ENCODE data around the gene SPG7. TPM values are rescaled to one million over a fixed set of nuclear protein-coding genes. Genes with fewer than 3 reads are reported as not detected.

The SPG7 gene
- polyA plus RNA-seq, 1 donor, result 135 TPM

DNA sequence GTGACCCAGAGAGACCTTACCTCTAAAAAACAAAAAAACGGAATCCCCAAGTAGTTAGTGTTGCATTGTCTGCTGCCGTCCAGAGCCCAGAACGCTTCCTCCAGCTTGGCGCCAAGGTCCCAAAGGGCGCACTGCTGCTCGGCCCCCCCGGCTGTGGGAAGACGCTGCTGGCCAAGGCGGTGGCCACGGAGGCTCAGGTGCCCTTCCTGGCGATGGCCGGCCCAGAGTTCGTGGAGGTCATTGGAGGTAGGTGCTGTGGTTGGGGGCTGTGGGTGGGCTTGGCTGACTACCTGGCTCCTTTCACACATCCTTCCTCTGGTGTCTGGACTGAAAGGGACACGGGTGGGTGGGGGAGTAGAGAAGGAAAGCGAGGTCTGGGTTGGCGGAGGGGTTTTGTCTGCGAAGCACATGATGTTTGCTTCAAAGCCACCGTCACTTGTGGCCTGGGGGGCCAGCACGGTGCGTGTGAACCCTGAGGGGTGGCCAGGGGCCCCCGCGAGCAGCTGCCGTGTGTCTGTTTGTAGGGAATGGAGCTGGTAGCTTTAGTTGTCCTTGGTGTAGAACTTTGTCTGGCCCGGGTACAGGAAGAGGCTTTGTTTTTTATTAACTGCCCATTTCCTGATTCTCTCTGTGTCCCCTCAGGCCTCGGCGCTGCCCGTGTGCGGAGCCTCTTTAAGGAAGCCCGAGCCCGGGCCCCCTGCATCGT is 23.8 kb downstream of the SPG7 start:
- no peak overlapping the region for H3K27ac ChIP-seq (ENCODE audit: low read length)
- H3K27me3 ChIP-seq (ENCODE audit: control insufficient read depth, insufficient read depth, low read length), result no peaks in the 10 kb centered on the region
- WGBS (ENCODE audit: insufficient coverage, low lambda C conversion rate), result 93% methylated on average over 3 of the region's 31 CpGs
- no peaks in the 10 kb centered on the region for H3K4me1 ChIP-seq (ENCODE audit: control insufficient read depth, insufficient read depth, low read length)
- H3K9me3 ChIP-seq (ENCODE audit: control insufficient read depth, low read depth, low read length), result no peaks in the 10 kb centered on the region
- H3K36me3 ChIP-seq (ENCODE audit: control insufficient read depth, insufficient read depth, low read length), result peaks cover 84% of the 10 kb centered on the region
- DNase-seq, result no peak
- H3K4me3 ChIP-seq (ENCODE audit: low read length), result no peak overlapping the region

DNA sequence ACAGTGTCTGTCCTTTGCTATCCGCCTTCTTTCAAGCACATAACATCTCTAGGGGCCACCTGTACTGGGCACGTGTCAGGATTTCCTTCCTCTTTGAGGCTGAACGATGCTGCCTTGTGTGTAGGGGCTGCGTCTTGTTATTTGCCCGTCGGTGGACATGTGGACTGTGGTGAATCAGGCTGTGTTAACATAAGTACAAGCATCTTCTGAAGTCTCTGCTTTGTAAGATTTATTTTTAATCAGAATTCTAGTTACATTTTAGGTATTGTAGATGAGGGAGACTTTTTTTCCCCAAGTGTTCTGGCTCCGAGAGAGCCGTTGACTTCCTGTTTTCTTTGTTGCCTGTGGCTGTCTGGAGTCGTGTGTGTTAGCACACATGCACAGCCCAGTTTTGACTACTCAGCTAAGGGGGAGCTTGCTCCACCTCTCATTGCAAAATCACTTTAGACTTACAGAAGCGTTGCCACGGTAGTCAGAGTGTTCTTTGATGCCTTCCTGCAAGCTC is 26.1 kb downstream of the SPG7 start:
- H3K4me1 ChIP-seq (ENCODE audit: control insufficient read depth, insufficient read depth, low read length), result no peaks in the 10 kb centered on the region
- DNase-seq, result no peak
- no peak overlapping the region for H3K4me3 ChIP-seq (ENCODE audit: low read length)
- peaks cover 85% of the 10 kb centered on the region for H3K36me3 ChIP-seq (ENCODE audit: control insufficient read depth, insufficient read depth, low read length)
- no CpG with 5 or more reads among the region's 11 CpGs for WGBS (ENCODE audit: insufficient coverage, low lambda C conversion rate)
- H3K27me3 ChIP-seq (ENCODE audit: control insufficient read depth, insufficient read depth, low read length), result no peaks in the 10 kb centered on the region
- no peak overlapping the region for H3K27ac ChIP-seq (ENCODE audit: low read length)
- H3K9me3 ChIP-seq (ENCODE audit: control insufficient read depth, low read depth, low read length), result no peaks in the 10 kb centered on the region

DNA sequence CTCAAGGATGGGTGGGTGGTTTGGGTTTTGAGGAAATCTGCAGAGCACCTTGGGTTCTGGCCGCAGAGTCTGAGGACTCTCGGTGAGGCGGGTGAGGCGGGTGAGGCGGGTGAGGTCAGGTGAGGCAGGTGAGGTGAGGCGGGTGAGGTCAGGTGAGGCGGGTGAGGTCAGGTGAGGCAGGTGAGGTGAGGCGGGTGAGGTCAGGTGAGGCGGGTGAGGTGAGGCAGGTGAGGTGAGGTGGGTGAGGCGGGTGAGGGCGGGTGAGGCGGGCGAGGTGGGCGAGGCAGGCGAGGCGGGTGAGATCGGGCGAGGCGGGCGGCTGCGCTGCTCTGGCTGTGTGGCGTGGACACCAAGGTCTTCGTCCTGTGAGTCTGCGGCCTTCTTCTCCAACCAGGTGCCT is 28.2 kb downstream of the SPG7 start:
- H3K9me3 ChIP-seq (ENCODE audit: control insufficient read depth, low read depth, low read length), result no peaks in the 10 kb centered on the region
- no peaks in the 10 kb centered on the region for H3K4me1 ChIP-seq (ENCODE audit: control insufficient read depth, insufficient read depth, low read length)
- peaks cover 79% of the 10 kb centered on the region for H3K36me3 ChIP-seq (ENCODE audit: control insufficient read depth, insufficient read depth, low read length)
- no peak overlapping the region for H3K4me3 ChIP-seq (ENCODE audit: low read length)
- no CpG with 5 or more reads among the region's 24 CpGs for WGBS (ENCODE audit: insufficient coverage, low lambda C conversion rate)
- DNase-seq, result no peak
- H3K27ac ChIP-seq (ENCODE audit: low read length), result no peak overlapping the region
- no peaks in the 10 kb centered on the region for H3K27me3 ChIP-seq (ENCODE audit: control insufficient read depth, insufficient read depth, low read length)

DNA sequence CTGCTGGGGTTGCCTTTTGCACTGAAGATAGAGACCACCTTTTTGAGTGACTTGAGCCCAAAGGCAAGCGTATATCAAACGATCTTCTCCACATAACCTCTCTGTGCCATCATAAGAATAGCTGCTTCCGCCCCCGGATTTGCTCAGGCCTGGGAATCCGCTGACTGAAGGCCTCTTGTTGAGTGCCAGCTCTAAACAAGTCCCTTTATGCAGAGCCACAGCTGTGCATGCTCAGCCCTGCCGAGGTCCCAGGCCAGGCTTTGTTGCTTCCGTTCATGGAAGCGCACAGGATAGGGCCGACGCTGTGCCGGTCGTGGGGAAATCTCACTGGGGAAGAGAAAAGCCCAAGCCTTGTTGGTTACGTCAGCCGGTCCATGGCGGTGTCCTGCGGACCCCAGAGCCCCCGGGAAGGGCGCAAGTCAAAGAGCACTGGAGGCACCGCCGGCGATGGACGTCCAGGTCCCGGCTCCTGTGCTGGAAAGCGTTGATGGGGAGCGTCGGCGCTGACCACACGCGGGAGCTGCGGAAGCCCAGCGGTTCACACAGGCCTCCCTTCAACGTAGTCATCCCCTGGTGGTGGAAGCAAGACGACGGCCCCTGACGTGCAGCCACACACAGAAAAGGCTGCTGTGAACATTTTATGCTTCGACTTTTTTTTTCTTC is 28.8 kb downstream of the SPG7 start:
- no peak for DNase-seq
- Histone ChIP-seq H3K27me3 (ENCODE audit: control insufficient read depth, insufficient read depth, low read length) (no peaks in the 10 kb centered on the region), H3K9me3 (ENCODE audit: control insufficient read depth, low read depth, low read length) (no peaks in the 10 kb centered on the region), H3K4me1 (ENCODE audit: control insufficient read depth, insufficient read depth, low read length) (no peaks in the 10 kb centered on the region), H3K36me3 (ENCODE audit: control insufficient read depth, insufficient read depth, low read length) (peaks cover 79% of the 10 kb centered on the region), H3K27ac (ENCODE audit: low read length) (no peak overlapping the region), H3K4me3 (ENCODE audit: low read length) (no peak overlapping the region)
- no CpG with 5 or more reads among the region's 36 CpGs for WGBS (ENCODE audit: insufficient coverage, low lambda C conversion rate)

DNA sequence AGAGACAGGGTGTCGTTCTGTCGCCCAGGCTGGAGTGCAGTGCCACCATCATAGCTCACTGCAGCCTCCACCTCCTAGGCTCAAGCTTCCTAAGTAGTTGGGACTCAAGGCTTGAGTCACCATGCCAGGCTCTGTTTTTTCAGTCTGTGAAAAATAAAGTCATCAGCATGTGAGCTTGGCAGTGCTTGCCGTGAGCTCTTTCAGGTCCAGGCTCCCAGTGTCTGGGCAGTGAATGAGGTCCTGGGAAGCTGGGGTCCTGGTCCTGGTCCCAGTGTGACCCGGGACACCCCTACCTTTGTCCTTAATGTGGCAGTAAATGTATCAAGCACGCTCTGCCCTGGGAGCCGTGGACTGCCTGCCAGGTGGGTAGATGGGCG is 29.3 kb downstream of the SPG7 start:
- no peak overlapping the region for H3K4me3 ChIP-seq (ENCODE audit: low read length)
- no peak for DNase-seq
- H3K9me3 ChIP-seq (ENCODE audit: control insufficient read depth, low read depth, low read length), result no peaks in the 10 kb centered on the region
- WGBS (ENCODE audit: insufficient coverage, low lambda C conversion rate), result no CpG with 5 or more reads among the region's 7 CpGs
- H3K27me3 ChIP-seq (ENCODE audit: control insufficient read depth, insufficient read depth, low read length), result no peaks in the 10 kb centered on the region
- H3K36me3 ChIP-seq (ENCODE audit: control insufficient read depth, insufficient read depth, low read length), result peaks cover 78% of the 10 kb centered on the region
- H3K27ac ChIP-seq (ENCODE audit: low read length), result no peak overlapping the region
- H3K4me1 ChIP-seq (ENCODE audit: control insufficient read depth, insufficient read depth, low read length), result no peaks in the 10 kb centered on the region

DNA sequence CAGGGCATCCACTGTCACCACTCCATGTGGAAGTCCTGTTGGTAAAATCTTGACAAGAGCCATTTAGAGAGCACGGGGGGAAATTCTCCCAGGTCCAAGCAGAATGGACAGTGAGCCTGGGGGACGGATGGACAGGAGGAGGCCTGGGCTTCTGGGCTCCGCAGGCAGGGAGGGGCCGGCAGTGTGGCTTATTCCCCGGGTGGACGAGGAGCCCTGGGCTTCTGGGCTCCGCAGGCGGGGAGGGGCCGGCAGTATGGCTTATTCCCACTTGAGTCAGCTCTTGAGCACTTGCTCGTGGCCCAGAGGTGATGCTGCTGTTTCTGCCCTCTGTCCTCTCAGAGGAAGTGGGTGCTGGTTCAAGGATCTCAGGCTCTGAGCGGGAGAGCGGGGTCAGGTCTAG is 30.1 kb downstream of the SPG7 start:
- WGBS (ENCODE audit: insufficient coverage, low lambda C conversion rate), result no CpG with 5 or more reads among the region's 12 CpGs

DNA sequence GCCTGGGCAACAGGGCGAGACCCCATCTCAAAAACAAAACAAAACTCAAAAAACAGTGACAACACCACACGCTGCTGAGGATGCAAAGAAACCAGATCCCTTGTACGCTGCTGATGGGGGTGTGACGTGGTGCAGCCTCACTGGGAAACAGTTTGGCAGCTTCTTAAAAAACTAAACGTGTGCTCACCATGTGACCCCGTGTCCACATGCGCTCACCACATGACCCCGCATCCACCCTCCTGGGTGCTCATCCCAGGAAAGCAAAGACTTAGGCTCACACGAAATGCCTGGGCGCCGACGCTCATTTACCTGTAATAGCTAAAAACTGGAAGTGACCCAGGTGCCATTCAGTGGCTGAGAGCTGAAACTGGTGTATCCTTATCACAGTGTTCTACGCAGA is 32.4 kb downstream of the SPG7 start:
- Histone ChIP-seq H3K27ac (ENCODE audit: low read length) (no peak overlapping the region), H3K4me1 (ENCODE audit: control insufficient read depth, insufficient read depth, low read length) (peaks cover 15% of the 10 kb centered on the region), H3K9me3 (ENCODE audit: control insufficient read depth, low read depth, low read length) (no peaks in the 10 kb centered on the region), H3K36me3 (ENCODE audit: control insufficient read depth, insufficient read depth, low read length) (peaks cover 61% of the 10 kb centered on the region), H3K4me3 (ENCODE audit: low read length) (no peak overlapping the region), H3K27me3 (ENCODE audit: control insufficient read depth, insufficient read depth, low read length) (no peaks in the 10 kb centered on the region)
- no CpG with 5 or more reads among the region's 13 CpGs for WGBS (ENCODE audit: insufficient coverage, low lambda C conversion rate)
- DNase-seq, result no peak

More for the DNA sequence above, 30.1 kb downstream of the SPG7 start:
- H3K4me3 ChIP-seq (ENCODE audit: low read length), result no peak overlapping the region
- peaks cover 73% of the 10 kb centered on the region for H3K36me3 ChIP-seq (ENCODE audit: control insufficient read depth, insufficient read depth, low read length)
- H3K27ac ChIP-seq (ENCODE audit: low read length), result no peak overlapping the region
- H3K4me1 ChIP-seq (ENCODE audit: control insufficient read depth, insufficient read depth, low read length), result no peaks in the 10 kb centered on the region
- no peak for DNase-seq
- H3K9me3 ChIP-seq (ENCODE audit: control insufficient read depth, low read depth, low read length), result no peaks in the 10 kb centered on the region
- H3K27me3 ChIP-seq (ENCODE audit: control insufficient read depth, insufficient read depth, low read length), result no peaks in the 10 kb centered on the region

DNA sequence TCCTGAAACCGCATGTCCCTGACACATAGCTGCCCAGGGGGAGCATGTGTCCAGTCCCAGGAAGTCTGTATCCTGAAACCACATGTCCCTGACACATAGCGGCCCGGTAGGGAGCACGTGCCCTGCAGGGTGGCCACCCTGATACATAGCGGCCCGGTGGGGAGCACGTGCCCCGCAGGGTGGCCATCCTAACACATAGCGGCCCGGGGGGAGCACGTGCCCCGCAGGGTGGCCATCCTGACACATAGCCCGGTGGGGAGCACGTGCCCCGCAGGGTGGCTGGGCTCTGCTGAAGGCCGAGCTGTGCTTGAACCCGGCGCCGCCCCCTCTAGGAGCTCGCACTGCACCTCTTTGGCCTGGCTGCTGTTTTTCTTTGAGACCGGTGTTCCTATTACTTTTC is 33.6 kb downstream of the SPG7 start:
- Histone ChIP-seq H3K9me3 (ENCODE audit: control insufficient read depth, low read depth, low read length) (no peaks in the 10 kb centered on the region), H3K36me3 (ENCODE audit: control insufficient read depth, insufficient read depth, low read length) (peaks cover 63% of the 10 kb centered on the region), H3K4me3 (ENCODE audit: low read length) (no peak overlapping the region), H3K27ac (ENCODE audit: low read length) (no peak overlapping the region), H3K27me3 (ENCODE audit: control insufficient read depth, insufficient read depth, low read length) (no peaks in the 10 kb centered on the region), H3K4me1 (ENCODE audit: control insufficient read depth, insufficient read depth, low read length) (peaks cover 20% of the 10 kb centered on the region)
- WGBS (ENCODE audit: insufficient coverage, low lambda C conversion rate), result 100% methylated on average over 5 of the region's 21 CpGs
- no peak for DNase-seq

DNA sequence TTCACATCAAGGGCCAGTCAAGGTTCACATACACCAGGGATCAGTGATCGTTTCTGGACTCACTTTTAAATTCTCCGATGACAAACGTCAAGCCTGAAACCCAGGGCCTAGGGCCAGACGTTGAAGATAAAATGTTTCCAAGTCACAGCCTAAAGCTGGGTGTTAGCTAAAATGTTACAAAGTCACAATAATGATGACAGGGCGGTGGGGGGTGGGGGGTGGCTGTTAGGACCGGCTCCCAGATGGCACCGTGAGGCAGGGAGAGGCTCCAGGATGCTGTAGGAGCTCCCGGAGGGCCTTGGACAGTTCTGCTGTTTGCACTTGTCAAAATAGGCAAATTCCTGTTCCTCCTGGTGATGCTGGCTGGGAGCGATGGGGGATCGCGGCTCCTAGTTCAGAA is 35.9 kb downstream of the SPG7 start:
- H3K27me3 ChIP-seq (ENCODE audit: control insufficient read depth, insufficient read depth, low read length), result no peaks in the 10 kb centered on the region
- H3K36me3 ChIP-seq (ENCODE audit: control insufficient read depth, insufficient read depth, low read length), result peaks cover 63% of the 10 kb centered on the region
- H3K27ac ChIP-seq (ENCODE audit: low read length), result peak overlapping the region; percentile 80
- H3K4me3 ChIP-seq (ENCODE audit: low read length), result no peak overlapping the region
- peaks cover 20% of the 10 kb centered on the region for H3K4me1 ChIP-seq (ENCODE audit: control insufficient read depth, insufficient read depth, low read length)
- no peaks in the 10 kb centered on the region for H3K9me3 ChIP-seq (ENCODE audit: control insufficient read depth, low read depth, low read length)
- no peak for DNase-seq
- 100% methylated on average over 1 of the region's 11 CpGs for WGBS (ENCODE audit: insufficient coverage, low lambda C conversion rate)

DNA sequence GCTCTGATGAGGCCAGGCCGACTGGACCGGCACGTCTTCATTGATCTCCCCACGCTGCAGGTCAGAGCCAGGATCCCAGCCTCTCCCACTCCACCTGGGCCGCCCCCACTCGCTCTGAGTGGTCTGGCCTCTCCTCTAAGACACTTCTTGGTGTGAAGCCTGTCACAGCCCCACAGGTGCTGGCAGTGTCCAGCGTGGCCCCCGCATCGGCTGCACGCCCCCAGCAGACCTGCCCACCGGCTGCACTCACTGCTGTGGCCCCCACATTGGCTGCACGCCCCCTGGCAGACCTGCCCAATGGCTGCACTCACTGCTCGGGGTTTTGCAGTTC is 36.5 kb downstream of the SPG7 start:
- WGBS (ENCODE audit: insufficient coverage, low lambda C conversion rate), result 100% methylated on average over 1 of the region's 13 CpGs
- no peaks in the 10 kb centered on the region for H3K27me3 ChIP-seq (ENCODE audit: control insufficient read depth, insufficient read depth, low read length)
- H3K9me3 ChIP-seq (ENCODE audit: control insufficient read depth, low read depth, low read length), result no peaks in the 10 kb centered on the region
- H3K36me3 ChIP-seq (ENCODE audit: control insufficient read depth, insufficient read depth, low read length), result peaks cover 68% of the 10 kb centered on the region
- peak overlapping the region; percentile 80 for H3K27ac ChIP-seq (ENCODE audit: low read length)
- H3K4me1 ChIP-seq (ENCODE audit: control insufficient read depth, insufficient read depth, low read length), result peaks cover 20% of the 10 kb centered on the region
- no peak overlapping the region for H3K4me3 ChIP-seq (ENCODE audit: low read length)
- DNase-seq, result no peak

Data from large intestine (tissue), 3 donors.